Bronchial epithelial cell (primary cell): ENCODE measurements around the gene LDAH. TPM values are rescaled to one million over a fixed set of nuclear protein-coding genes. Genes with fewer than 3 reads are reported as not detected.
"Not testable (repeated sequence)": the region's sequence is repeated elsewhere in the genome, so short reads cannot be mapped to it uniquely, and the experiment has no call there.

Source experiments
- DNase-seq: peaks from one replicate; pipeline ENCODE4 v3.0.0-alpha.2; 2010; ENCODE audit warnings: low read depth
- FAIRE-seq: peaks from 2 replicates; lab custom pipeline; 2011; peaks lifted over from hg19 to GRCh38; lab: Jason Lieb, UNC
- H3K27me3 ChIP-seq: 2 replicates; pipeline ENCODE4 v1.5.1; 2011; ENCODE audit warnings: low read length; ENCODE audit not compliant: control insufficient read depth, insufficient read depth
- H3K36me3 ChIP-seq: 2 replicates; pipeline ENCODE4 v1.5.1; 2011; ENCODE audit warnings: low read length; ENCODE audit not compliant: control insufficient read depth, insufficient read depth
- H3K4me3 ChIP-seq: 2 replicates; pipeline ENCODE4 v1.5.1; 2011; ENCODE audit warnings: mild to moderate bottlenecking, low read depth, low read length, control low read depth
- total RNA-seq: library from RNA; depleted of rRNA; stranded (reverse); fragments of >200 nt; gene quantifications from 2 replicates; pipeline ENCODE4 v1.2.1, GENCODE V29; 2014
- TF ChIP-seq, protein P1 (sequence below): IDR thresholded peaks from 2 replicates; pipeline ENCODE4 v1.5.1; 2011; ENCODE audit warnings: mild to moderate bottlenecking, moderate library complexity, low read length, control low read depth, inconsistent platforms; ENCODE audit not compliant: insufficient read depth, severe bottlenecking

The LDAH gene
- total RNA-seq, 1 donor from 2014 or later, result 8.4 TPM

DNA sequence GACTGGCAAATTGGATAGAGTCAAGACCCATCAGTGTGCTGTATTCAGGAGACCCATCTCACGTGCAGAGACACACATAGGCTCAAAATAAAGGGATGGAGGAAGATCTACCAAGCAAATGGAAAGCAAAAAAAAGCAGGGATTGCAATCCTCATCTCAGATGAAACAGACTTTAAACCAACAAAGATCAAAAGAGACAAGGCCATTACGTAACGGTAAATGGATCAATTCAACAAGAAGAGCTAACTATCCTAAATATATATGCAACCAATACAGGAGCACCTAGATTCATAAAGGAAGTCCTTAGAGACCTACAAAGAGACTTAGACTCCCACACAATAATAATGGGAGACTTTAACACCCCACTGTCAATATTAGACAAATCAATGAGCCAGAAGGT lies 109.3 kb downstream of the LDAH start:
- H3K27me3 ChIP-seq, H3K4me3 ChIP-seq, DNase-seq, H3K36me3 ChIP-seq, FAIRE-seq: not testable (repeated sequence)

DNA sequence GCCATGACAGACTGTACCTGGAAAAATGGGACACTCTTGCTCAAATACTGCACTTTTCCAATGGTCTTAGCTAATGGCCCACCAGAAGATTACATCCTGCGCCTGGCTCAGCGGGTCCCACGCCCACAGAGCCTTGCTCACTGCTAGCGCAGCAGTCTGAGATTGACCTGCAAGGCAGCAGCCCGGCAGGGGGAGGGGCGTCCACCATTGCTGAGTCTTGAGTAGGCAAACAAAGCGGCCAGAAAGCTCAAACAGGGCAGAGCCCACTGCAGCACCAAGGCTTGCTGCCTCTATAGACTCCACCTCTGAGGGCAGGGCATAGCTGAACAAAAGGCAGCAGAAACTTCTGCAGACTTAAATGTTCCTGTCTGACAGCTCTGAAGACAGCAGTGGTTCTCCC lies 111.3 kb downstream of the LDAH start:
- H3K36me3 ChIP-seq, H3K4me3 ChIP-seq, DNase-seq, FAIRE-seq, H3K27me3 ChIP-seq: not testable (repeated sequence)

DNA sequence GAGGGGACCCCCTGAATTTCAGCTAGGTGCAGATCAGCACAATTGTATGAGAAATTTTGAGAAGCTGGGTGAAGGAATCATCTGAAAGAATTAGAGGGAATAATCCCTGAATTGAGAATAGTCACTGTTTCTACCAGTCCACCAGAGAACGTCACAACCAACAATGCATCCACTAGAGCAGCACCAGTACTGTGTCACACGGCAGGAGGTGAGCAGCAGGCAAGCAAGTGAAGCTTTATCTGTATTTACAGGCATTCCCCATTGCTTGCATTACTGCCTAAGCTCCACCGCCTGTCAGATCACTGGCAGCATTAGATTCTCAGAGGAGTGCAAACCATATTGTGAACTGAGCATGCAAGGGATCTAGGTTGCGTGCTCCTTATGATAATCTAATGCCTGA lies 115.3 kb downstream of the LDAH start:
- DNase-seq, result no peak
- no peaks in the 10 kb centered on the region for H3K27me3 ChIP-seq
- no peak for FAIRE-seq

DNA sequence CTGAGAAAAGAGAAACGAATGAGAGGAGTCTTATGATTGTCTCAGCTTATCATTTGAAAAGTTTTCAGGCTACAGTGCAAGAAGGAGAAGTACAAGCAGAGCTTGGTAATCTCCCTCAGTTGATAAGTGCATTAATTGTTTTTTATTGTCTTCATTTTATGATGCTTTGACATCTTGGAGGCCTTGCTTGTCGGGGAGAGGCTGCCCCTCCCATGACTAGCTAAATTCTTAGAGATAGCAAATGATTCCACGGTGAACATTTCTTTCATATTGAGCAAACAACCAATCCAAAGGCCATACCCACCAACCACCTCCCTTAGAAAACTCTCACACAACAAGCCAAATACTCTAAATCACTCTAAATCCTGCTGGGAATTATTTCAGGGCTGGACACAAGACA lies 116.1 kb downstream of the LDAH start:
- TF ChIP-seq, protein P1, sequence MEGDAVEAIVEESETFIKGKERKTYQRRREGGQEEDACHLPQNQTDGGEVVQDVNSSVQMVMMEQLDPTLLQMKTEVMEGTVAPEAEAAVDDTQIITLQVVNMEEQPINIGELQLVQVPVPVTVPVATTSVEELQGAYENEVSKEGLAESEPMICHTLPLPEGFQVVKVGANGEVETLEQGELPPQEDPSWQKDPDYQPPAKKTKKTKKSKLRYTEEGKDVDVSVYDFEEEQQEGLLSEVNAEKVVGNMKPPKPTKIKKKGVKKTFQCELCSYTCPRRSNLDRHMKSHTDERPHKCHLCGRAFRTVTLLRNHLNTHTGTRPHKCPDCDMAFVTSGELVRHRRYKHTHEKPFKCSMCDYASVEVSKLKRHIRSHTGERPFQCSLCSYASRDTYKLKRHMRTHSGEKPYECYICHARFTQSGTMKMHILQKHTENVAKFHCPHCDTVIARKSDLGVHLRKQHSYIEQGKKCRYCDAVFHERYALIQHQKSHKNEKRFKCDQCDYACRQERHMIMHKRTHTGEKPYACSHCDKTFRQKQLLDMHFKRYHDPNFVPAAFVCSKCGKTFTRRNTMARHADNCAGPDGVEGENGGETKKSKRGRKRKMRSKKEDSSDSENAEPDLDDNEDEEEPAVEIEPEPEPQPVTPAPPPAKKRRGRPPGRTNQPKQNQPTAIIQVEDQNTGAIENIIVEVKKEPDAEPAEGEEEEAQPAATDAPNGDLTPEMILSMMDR, result no peak
- DNase-seq, result no peak
- Histone ChIP-seq H3K4me3 (no peak overlapping the region), H3K27me3 (no peaks in the 10 kb centered on the region), H3K36me3 (no peaks in the 10 kb centered on the region)
- no peak for FAIRE-seq

More for the DNA sequence above, 115.3 kb downstream of the LDAH start:
- H3K36me3 ChIP-seq, result no peaks in the 10 kb centered on the region
- H3K4me3 ChIP-seq, result no peak overlapping the region
- TF ChIP-seq, protein P1, result no peak

DNA sequence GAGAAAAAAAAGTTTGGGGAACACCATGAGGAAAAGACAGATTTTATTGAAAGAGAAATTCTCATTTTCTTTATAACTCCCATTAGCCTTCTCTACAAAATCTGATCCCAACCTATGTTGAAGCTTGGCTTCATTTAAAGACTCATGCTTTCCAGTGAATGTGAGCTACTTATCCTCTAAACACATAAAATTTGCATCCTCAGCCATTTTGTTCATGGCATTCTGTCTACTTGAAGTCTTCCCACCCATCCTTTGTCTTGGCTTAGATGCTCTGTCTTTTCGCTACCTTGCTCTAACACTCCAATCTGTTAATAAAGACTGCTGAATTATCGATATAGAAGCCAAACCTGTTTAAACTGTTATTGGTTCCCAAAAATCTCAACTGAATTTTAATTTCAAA lies 116.7 kb downstream of the LDAH start:
- Histone ChIP-seq H3K27me3 (no peaks in the 10 kb centered on the region), H3K36me3 (no peaks in the 10 kb centered on the region), H3K4me3 (no peak overlapping the region)
- DNase-seq (no peak), FAIRE-seq (no peak)
- TF ChIP-seq, protein P1, result no peak

DNA sequence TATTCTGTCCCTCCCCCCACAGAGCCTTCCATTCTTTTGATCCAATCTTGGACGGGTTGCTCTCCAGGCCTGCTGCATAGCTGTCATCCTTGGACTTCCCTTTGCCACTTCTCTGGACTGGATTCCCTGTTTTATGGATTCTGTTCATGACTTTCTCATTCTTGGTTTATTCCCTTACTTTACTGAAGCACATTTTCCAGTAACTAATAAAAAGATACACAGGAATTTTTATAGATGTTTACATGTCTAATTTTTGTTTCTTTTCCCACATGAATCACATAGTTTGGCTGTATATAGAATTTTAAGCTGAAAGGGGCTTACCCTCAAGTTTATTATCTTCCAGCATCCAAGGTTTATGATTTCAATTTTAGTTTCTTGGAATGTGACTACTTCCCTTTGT lies 118.0 kb downstream of the LDAH start:
- FAIRE-seq (no peak), DNase-seq (no peak)
- Histone ChIP-seq H3K4me3 (no peak overlapping the region), H3K27me3 (no peaks in the 10 kb centered on the region), H3K36me3 (peaks cover 1% of the 10 kb centered on the region)
- TF ChIP-seq, protein P1, result no peak

DNA sequence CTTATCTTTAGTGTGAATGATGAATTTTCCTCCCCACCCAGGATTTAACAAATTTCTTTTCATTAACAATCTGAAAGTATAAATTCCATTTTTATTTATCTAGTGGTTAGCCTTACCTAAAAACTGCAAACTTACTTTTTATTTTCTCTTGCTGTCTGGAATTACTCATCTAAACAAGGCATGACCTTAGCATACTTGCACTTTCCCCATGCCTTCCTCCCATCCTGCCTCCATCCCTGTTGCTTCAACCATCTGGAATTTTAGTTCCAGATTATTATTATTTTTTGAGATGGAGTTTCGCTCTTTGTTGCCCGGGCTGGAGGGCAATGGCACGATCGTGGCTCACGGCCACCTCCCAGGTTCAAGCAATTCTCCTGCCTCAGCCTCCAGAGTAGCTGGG lies 120.3 kb downstream of the LDAH start:
- peaks cover 1% of the 10 kb centered on the region for H3K36me3 ChIP-seq

More for the DNA sequence above, 120.3 kb downstream of the LDAH start:
- TF ChIP-seq, protein P1, result no peak
- FAIRE-seq (no peak), DNase-seq (no peak)
- Histone ChIP-seq H3K27me3 (no peaks in the 10 kb centered on the region), H3K4me3 (no peak overlapping the region)
